IMR-90 (cell line): ENCODE measurements around the gene ADAP1. TPM values are rescaled to one million over a fixed set of nuclear protein-coding genes. Genes with fewer than 3 reads are reported as not detected.

Experiments
- ATAC-seq: fragments of 200-7000 bp; cut with Tn5 transposase; 2 replicates; pipeline ENCODE4 v1.9.1; 2020; ENCODE audit warnings: low read depth, mild to moderate bottlenecking, moderate library complexity
- BruUV-seq: library from RNA; stranded (reverse); fragments of 400-500 nt; replicated peaks from 2 replicates; lab custom pipeline; 2021; lab: Mats Ljungman, UMichigan
- CTCF ChIA-PET: fragments of 300-600 bp; formaldehyde crosslinking; extraction: SDS; loops from one replicate; lab custom pipeline; 2021; ENCODE audit warnings: antibody characterized with exemption; lab: Yijun Ruan, JAX
- POLR2A ChIA-PET: fragments of 300-600 bp; sonication (Branson Sonifier 250); formaldehyde crosslinking; loops from one replicate; lab custom pipeline; 2022; ENCODE audit warnings: antibody characterized with exemption; ENCODE audit not compliant: unreplicated experiment; lab: Charles Lee
- DNase-seq: peaks from one replicate; pipeline ENCODE4 v3.0.0; 2013
- H2AFZ ChIP-seq: replicated peaks from 2 replicates; pipeline ENCODE3; 2013; ENCODE audit warnings: low read length, mild to moderate bottlenecking; ENCODE audit not compliant: poor library complexity
- H2AK5ac ChIP-seq: 2 replicates; pipeline ENCODE4 v1.6.1; 2013; ENCODE audit warnings: low read depth, low read length, inconsistent platforms
- H2AK9ac ChIP-seq: replicated peaks from 2 replicates; pipeline ENCODE3; 2013; ENCODE audit warnings: mild to moderate bottlenecking, low read depth, low read length, moderate library complexity; ENCODE audit not compliant: poor library complexity
- H2BK120ac ChIP-seq: 2 replicates; pipeline ENCODE4 v1.6.1; 2013; ENCODE audit warnings: low read depth, low read length, inconsistent platforms
- H2BK15ac ChIP-seq: 3 replicates; pipeline ENCODE4 v1.6.1; 2013; ENCODE audit warnings: low read depth, low read length, inconsistent platforms
- H2BK20ac ChIP-seq: 2 replicates; pipeline ENCODE4 v1.6.1; 2013; ENCODE audit warnings: low read depth, mild to moderate bottlenecking, inconsistent platforms, low read length, moderate library complexity
- H2BK5ac ChIP-seq: 2 replicates; pipeline ENCODE4 v1.6.1; 2013; ENCODE audit warnings: mild to moderate bottlenecking, low read depth, low read length, inconsistent platforms; ENCODE audit not compliant: poor library complexity, severe bottlenecking
- H3K14ac ChIP-seq: replicated peaks from 2 replicates; pipeline ENCODE4 v1.6.1; 2013; ENCODE audit warnings: low read depth, low read length, inconsistent platforms
- H3K18ac ChIP-seq: 2 replicates; pipeline ENCODE4 v1.6.1; 2013; ENCODE audit warnings: low read depth, low read length, control low read depth
- H3K23ac ChIP-seq: 2 replicates; pipeline ENCODE4 v1.6.1; 2013; ENCODE audit warnings: low read depth, low read length, inconsistent platforms
- H3K27ac ChIP-seq: 2 replicates; pipeline ENCODE4 v1.5.1; 2013; ENCODE audit warnings: mild to moderate bottlenecking, control low read depth, low read length; ENCODE audit not compliant: insufficient read depth
- H3K27me3 ChIP-seq: 2 replicates; pipeline ENCODE4 v1.6.1; 2013; ENCODE audit warnings: low read length; ENCODE audit not compliant: control insufficient read depth, insufficient read depth
- H3K36me3 ChIP-seq: 2 replicates; pipeline ENCODE4 v1.6.1; 2013; ENCODE audit warnings: low read length, mixed read lengths; ENCODE audit not compliant: control insufficient read depth, insufficient read depth
- H3K4ac ChIP-seq: 2 replicates; pipeline ENCODE4 v1.6.1; 2013; ENCODE audit warnings: low read depth, low read length, inconsistent platforms
- H3K4me1 ChIP-seq: 2 replicates; pipeline ENCODE4 v1.6.1; 2013; ENCODE audit warnings: low read length, mixed read lengths; ENCODE audit not compliant: control insufficient read depth, insufficient read depth
- H3K4me2 ChIP-seq: 2 replicates; pipeline ENCODE4 v1.6.1; 2013; ENCODE audit warnings: low read depth, mild to moderate bottlenecking, control low read depth, low read length, moderate library complexity
- H3K4me3 ChIP-seq: 2 replicates; pipeline ENCODE4 v1.5.1; 2013; ENCODE audit warnings: low read depth, mild to moderate bottlenecking, control low read depth, low read length, moderate library complexity; ENCODE audit not compliant: insufficient read depth
- H3K56ac ChIP-seq: 2 replicates; pipeline ENCODE4 v1.6.1; 2013; ENCODE audit warnings: low read length, inconsistent platforms; ENCODE audit not compliant: insufficient read depth; ENCODE audit errors: extremely low read depth
- H3K79me1 ChIP-seq, 2 experiments: 2 replicates each; pipeline ENCODE4 v1.6.1; 2013; ENCODE audit warnings: low read length in 2 of 2, inconsistent platforms in 1 of 2, low read depth in 1 of 2
- H3K9ac ChIP-seq: 2 replicates; pipeline ENCODE4 v1.6.1; 2013; ENCODE audit warnings: low read depth, low read length, control low read depth
- H3K9me1 ChIP-seq: 2 replicates; pipeline ENCODE4 v1.6.1; 2013; ENCODE audit warnings: low read length, inconsistent platforms; ENCODE audit not compliant: insufficient read depth
- H3K9me3 ChIP-seq: 2 replicates; pipeline ENCODE4 v1.6.1; 2013; ENCODE audit warnings: low read length; ENCODE audit not compliant: control insufficient read depth, insufficient read depth
- H4K20me1 ChIP-seq: 2 replicates; pipeline ENCODE4 v1.6.1; 2013; ENCODE audit warnings: low read length, inconsistent platforms; ENCODE audit not compliant: insufficient read depth
- H4K5ac ChIP-seq: 2 replicates; pipeline ENCODE4 v1.6.1; 2013; ENCODE audit warnings: mild to moderate bottlenecking, low read depth, low read length, control low read depth
- H4K8ac ChIP-seq, 2 experiments: 2 replicates each; pipeline ENCODE4 v1.6.1; 2013; ENCODE audit warnings: low read depth in 2 of 2, low read length in 2 of 2, control low read depth in 1 of 2, inconsistent platforms in 1 of 2
- H4K91ac ChIP-seq: 2 replicates; pipeline ENCODE4 v1.6.1; 2013; ENCODE audit warnings: low read depth, low read length, inconsistent platforms; ENCODE audit not compliant: insufficient read depth
- CTCF ChIP-seq: conservative IDR thresholded peaks from 2 replicates; pipeline ENCODE4 v1.5.1; 2012; ENCODE audit warnings: mild to moderate bottlenecking, low read depth, low read length, improper control_type of control experiment
- ELK1 ChIP-seq: fragments of 150-350 bp; IDR thresholded peaks from 2 replicates; pipeline ENCODE4 v1.6.1; 2016; ENCODE audit warnings: low read depth, mild to moderate bottlenecking, low read length, moderate library complexity, borderline replicate concordance
- WGBS, 2 experiments: methylation state at CpG; one replicate each; pipeline versions ENCODE4 v1.1.5 to v1.1.7; 2013; ENCODE audit warnings: missing lambda C conversion rate in 2 of 2; ENCODE audit not compliant: insufficient read length in 1 of 2; ENCODE audit errors: extremely low coverage in 2 of 2; 5-methylcytosine and 5-hydroxymethylcytosine counted together
- dilution Hi-C: fragments of 300-500 bp; cut with HindIII; formaldehyde crosslinking; loops from one replicate; pipeline ENCODE4 v1.14.3; 2018; ENCODE audit warnings: low sequenced_read_pairs; ENCODE audit not compliant: unreplicated experiment
- in situ Hi-C: fragments of 300-500 bp; cut with MboI; formaldehyde crosslinking; loops from 3 replicates; pipeline ENCODE4 v1.14.3; 2019; ENCODE audit warnings: low sequenced_read_pairs, inconsistent platforms, mixed read lengths
- intact Hi-C: fragments of 100-400 bp; cut with micrococcal nuclease; formaldehyde crosslinking; loops from 2 replicates; pipeline ENCODE4 v1.10.0; 2022
- polyA plus RNA-seq, 3 experiments: library from polyadenylated mRNA; depleted of rRNA; stranded (reverse); fragments of >200 nt; gene quantifications; 2 replicates each; pipeline ENCODE4 v1.2.3, GENCODE V29; 2012; ENCODE audit warnings: low replicate concordance in 1 of 3
- total RNA-seq: library from RNA; depleted of rRNA; stranded (reverse); fragments of >200 nt; gene quantifications from 2 replicates; pipeline ENCODE4 v1.2.3, GENCODE V29; 2012

The ADAP1 gene
- total and polyA plus RNA-seq, 2 of the 4 experiments (the other 2 are of a cell fraction), result 1.4 to 2.0 TPM

GRCh38 chr7:869348-869747, 85.1 kb downstream of the ADAP1 start:
- CTCF ChIA-PET, result no interaction called here

More at GRCh38 chr7:869348-869747, 85.1 kb downstream of the ADAP1 start:
- Histone ChIP-seq H2BK120ac (no peak overlapping the region), H2AK9ac (no peak overlapping the region), H2BK20ac (no peak overlapping the region), H4K8ac (no peak overlapping the region), H4K20me1 (peaks cover 11% of the 10 kb centered on the region; the same call in 1 of the 2 replicates), H2AFZ (no peak overlapping the region), H3K56ac (no peak overlapping the region), H4K5ac (no peak overlapping the region), H3K9ac (no peak overlapping the region), H3K4me2 (no peak overlapping the region), H3K27me3 (no peaks in the 10 kb centered on the region), H2BK5ac (no peak overlapping the region), H3K18ac (no peak overlapping the region), H3K14ac (no peak overlapping the region), H3K79me1 (peaks cover 8 to 49% of the 10 kb centered on the region in 2 experiments), H3K4me1 (peaks cover 13% of the 10 kb centered on the region), H3K27ac (no peak overlapping the region), H3K23ac (no peak overlapping the region), H2AK5ac (no peak overlapping the region), H3K4ac (no peak overlapping the region), H2BK15ac (no peak overlapping the region), H3K36me3 (peaks cover 52% of the 10 kb centered on the region), H3K9me3 (no peaks in the 10 kb centered on the region), H3K4me3 (no peak overlapping the region), H4K91ac (no peak overlapping the region), H3K9me1 (peaks cover 10% of the 10 kb centered on the region; the same call in 1 of the 2 replicates)
- DNase-seq, result no peak
- BruUV-seq, result no TSS peak
- TF ChIP-seq CTCF (no peak), ELK1 (no peak)
- POLR2A ChIA-PET, result no interaction called here
- dilution Hi-C loops, result no loop called here
- no peak for ATAC-seq
- 96% methylated on average over 4 of the region's 14 CpGs; no CpG with 5 or more reads in 1 of the 2 experiments for WGBS, 2 experiments
- in situ Hi-C loops, result no loop called here
- intact Hi-C loops, result no loop called here
